Activated CD8-positive, alpha-beta memory T cell treated with anti-CD3 and anti-CD28 coated beads, Interleukin-2, amount 50 U/mL, for 4 hours (primary cell): ENCODE measurements around the gene SAP130.
"Not testable (repeated sequence)": the region's sequence is repeated elsewhere in the genome, so short reads cannot be mapped to it uniquely, and the experiment has no call there.

ENCODE experiments used
- DNase-seq: peaks from one replicate; pipeline ENCODE4 v3.0.0-alpha.2; 2020

SAP130 gene

GRCh38 chr2:127950264-127950663, 77.6 kb downstream of the SAP130 start:
- no peak for DNase-seq

GRCh38 chr2:127945281-127945680, 82.6 kb downstream of the SAP130 start:
- DNase-seq = no peak

GRCh38 chr2:127943186-127943585, 84.7 kb downstream of the SAP130 start:
- DNase-seq = no peak

- no peak for DNase-seq
Measured at GRCh38 chr2:127942002-127942401, 85.9 kb downstream of the SAP130 start.

GRCh38 chr2:127941461-127941860, 86.4 kb downstream of the SAP130 start:
- DNase-seq = no peak

- DNase-seq = no peak
Measured at GRCh38 chr2:127940641-127941040, 87.2 kb downstream of the SAP130 start.

- no peak for DNase-seq
Measured at GRCh38 chr2:127935337-127935736, 92.5 kb downstream of the SAP130 start.

GRCh38 chr2:127932199-127932876, 95.5 kb downstream of the SAP130 start:
- no peak for DNase-seq

- DNase-seq = no peak
Measured at GRCh38 chr2:127929449-127929848, 98.4 kb downstream of the SAP130 start.

- DNase-seq = no peak
Measured at GRCh38 chr2:127927384-127927783, 100.5 kb downstream of the SAP130 start.

- no peak for DNase-seq
Measured at GRCh38 chr2:127917916-127918315, 109.9 kb downstream of the SAP130 start.

GRCh38 chr2:127913808-127914457, 113.9 kb downstream of the SAP130 start:
- no peak for DNase-seq

GRCh38 chr2:127911737-127912136, 116.1 kb downstream of the SAP130 start:
- DNase-seq = no peak

GRCh38 chr2:127910415-127910814, 117.4 kb downstream of the SAP130 start:
- no peak for DNase-seq

GRCh38 chr2:127909019-127909418, 118.8 kb downstream of the SAP130 start:
- no peak for DNase-seq

GRCh38 chr2:127907733-127908400, 120.0 kb downstream of the SAP130 start:
- DNase-seq = not testable (repeated sequence)

GRCh38 chr2:127906206-127906926, 121.5 kb downstream of the SAP130 start:
- no peak for DNase-seq

- no peak for DNase-seq
Measured at GRCh38 chr2:127901339-127902056, 126.4 kb downstream of the SAP130 start.

- DNase-seq = no peak
Measured at GRCh38 chr2:127897531-127898211, 130.2 kb downstream of the SAP130 start.

GRCh38 chr2:127893494-127893893, 134.4 kb downstream of the SAP130 start:
- no peak for DNase-seq

GRCh38 chr2:127893033-127893432, 134.8 kb downstream of the SAP130 start:
- DNase-seq = no peak

GRCh38 chr2:127891811-127892210, 136.0 kb downstream of the SAP130 start:
- no peak for DNase-seq
